ENCODE results near the gene ITGB7. TPM values are rescaled to one million over a fixed set of nuclear protein-coding genes. Genes with fewer than 3 reads are reported as not detected.

Gene ITGB7
- total RNA-seq, 1 donor from 2014 or later, result 1.4 TPM

- intact Hi-C loops (cut with DNase I), result no loop called here
- DNase-seq (ENCODE audit: low spot score), result no peak
Measured at GRCh38 chr12:53200458-53201176, 6.4 kb downstream of the ITGB7 start.

- DNase-seq (ENCODE audit: low spot score), result no peak
- intact Hi-C loops (cut with DNase I), result no loop called here
Measured at GRCh38 chr12:53200107-53200457, 7.0 kb downstream of the ITGB7 start.

GRCh38 chr12:53199700-53200099, 7.4 kb downstream of the ITGB7 start:
- no peak for DNase-seq (ENCODE audit: low spot score)
- intact Hi-C loops (cut with DNase I), result no loop called here

GRCh38 chr12:53198486-53199110, 8.5 kb downstream of the ITGB7 start:
- no peak for DNase-seq (ENCODE audit: low spot score)
- intact Hi-C loops (cut with DNase I), result no loop called here

GRCh38 chr12:53197011-53197640, 9.9 kb downstream of the ITGB7 start:
- no peak for DNase-seq (ENCODE audit: low spot score)
- intact Hi-C loops (cut with DNase I), result loop anchor here (2.0 kb wide), 2 partner anchors 36 to 130 kb away; no protein-coding TSS in a partner anchor

DNA sequence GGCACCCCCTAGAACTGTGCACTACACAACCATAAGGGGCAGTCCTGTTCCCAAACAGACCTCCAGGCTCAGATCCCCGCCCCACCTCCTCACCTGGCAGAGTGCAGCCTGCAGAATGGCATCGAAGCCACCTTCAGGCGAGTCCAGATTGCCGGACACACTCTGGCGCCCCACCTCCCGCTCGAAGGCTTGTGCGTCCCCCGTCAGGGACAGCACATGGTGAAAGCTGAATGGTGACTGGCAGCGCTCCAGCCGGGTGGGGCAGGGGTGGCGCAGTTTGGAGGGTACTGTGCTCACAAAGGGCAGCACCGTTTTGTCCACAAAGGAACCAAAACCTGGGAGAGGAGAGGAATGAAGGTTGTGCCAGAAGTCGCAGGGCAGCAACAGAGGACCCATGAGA, 10.6 kb downstream of the ITGB7 start:
- no peak for DNase-seq (ENCODE audit: low spot score)

DNA sequence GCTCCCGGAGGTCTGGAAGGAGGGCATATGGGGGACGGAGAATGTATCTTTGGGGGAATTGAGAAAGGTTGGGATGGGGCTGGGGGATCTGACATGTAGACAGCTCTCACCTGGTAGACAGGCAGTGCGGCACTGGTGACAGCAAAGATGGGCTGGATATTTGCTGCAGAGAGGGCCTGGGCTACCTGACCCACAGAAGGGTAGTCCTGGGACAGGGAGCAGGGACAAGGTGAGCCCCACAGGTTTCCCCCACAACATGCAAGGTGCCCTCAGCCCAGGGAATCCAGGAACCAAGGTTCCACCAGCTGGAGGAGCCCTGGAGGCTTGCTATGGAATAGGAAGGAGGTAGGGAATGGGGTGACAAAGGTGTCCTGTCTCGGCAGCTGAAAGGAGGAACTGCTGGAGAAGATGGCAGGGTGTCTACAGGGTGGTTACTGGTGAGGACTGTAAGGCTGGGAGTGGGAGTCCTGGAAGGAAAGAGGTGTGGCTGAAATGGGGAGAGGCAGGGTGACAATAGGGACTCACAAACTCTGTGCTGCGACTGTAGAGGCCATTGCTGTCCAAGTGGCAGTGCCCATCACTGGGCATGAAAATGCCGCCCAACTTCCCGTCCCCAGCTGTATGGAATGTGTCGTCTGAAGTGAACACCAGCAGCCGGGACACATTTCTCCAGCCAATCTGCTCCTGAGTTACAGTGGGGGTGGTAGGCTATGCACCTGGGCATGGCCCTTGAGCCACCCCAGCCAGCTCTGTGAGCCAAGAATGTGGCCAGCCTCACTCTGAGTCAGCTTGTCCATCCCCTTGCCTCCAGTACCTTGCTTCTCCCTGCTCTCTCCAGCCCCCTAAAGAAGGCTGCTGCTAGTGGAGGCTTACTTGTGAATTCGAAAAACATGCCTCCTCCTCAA, 11.3 kb downstream of the ITGB7 start:
- intact Hi-C loops (cut with DNase I), result loop anchor here (2.0 kb wide), 2 partner anchors 35 to 129 kb away; no protein-coding TSS in a partner anchor
- no peak for DNase-seq (ENCODE audit: low spot score)

More for the DNA sequence above, 10.6 kb downstream of the ITGB7 start:
- intact Hi-C loops (cut with DNase I), result loop anchor here (2.0 kb wide), 2 partner anchors 36 to 130 kb away; no protein-coding TSS in a partner anchor

DNA sequence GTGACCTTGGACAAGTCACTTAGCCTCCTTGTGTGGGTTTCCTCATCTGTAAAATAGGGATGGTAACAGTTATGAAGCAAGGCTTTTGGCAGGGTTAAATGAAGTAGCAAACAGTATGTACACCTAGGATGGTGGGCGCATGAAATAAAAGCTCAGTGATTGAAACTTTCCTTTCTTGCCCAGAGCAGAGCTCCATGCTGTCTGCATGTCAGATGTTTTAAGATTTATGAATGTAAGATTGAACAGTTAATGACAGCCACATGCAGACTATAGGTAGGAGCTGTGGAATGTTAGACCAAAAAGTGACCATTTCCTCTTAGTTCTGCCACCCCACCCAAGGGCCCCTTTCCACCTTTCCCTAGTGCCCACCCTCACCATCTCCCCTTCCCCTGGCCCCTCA, 12.1 kb downstream of the ITGB7 start:
- intact Hi-C loops (cut with DNase I), result no loop called here
- no peak for DNase-seq (ENCODE audit: low spot score)

GRCh38 chr12:53193985-53194716, 12.9 kb downstream of the ITGB7 start:
- no peak for DNase-seq (ENCODE audit: low spot score)
- intact Hi-C loops (cut with DNase I), result no loop called here

- no peak for DNase-seq (ENCODE audit: low spot score)
- intact Hi-C loops (cut with DNase I), result no loop called here
Measured at GRCh38 chr12:53193040-53193439, 14.0 kb downstream of the ITGB7 start.

GRCh38 chr12:53192531-53193021, 14.5 kb downstream of the ITGB7 start:
- DNase-seq (ENCODE audit: low spot score), result no peak
- intact Hi-C loops (cut with DNase I), result no loop called here

DNA sequence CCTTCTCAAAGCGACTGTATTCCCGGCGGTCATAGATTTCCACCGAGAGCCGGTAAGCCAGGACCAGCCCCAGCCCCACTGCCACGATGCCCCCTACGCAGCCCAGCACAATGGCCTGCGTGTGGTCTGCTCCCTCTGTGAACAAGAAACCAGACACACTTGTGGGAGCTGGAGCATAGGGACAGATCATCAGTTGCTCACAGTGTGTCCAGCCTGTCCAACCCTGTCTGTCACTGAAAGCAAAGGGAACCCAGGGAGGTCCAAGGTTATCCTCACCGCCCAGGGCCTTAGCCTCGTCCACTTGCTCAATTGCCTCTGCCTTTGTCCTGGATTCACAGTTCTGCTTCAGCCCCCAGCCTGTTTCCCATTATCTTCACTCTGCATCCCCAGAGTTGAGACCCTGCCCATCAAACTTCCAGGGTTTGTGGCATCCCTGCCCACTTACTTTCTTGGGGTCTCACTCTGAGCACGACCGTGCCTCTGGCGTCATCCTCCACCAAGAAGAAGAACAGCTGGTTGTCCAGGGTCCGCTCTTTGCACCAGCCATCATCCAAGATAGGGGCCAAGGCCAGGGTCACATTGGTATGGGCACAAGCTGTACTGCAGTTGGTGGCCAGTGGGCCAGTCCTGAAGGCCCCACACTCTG, 15.0 kb downstream of the ITGB7 start:
- no peak for DNase-seq (ENCODE audit: low spot score)
- intact Hi-C loops (cut with DNase I), result no loop called here

- DNase-seq (ENCODE audit: low spot score), result no peak
- intact Hi-C loops (cut with DNase I), result no loop called here
Measured at GRCh38 chr12:53191096-53191884, 15.8 kb downstream of the ITGB7 start.

DNA sequence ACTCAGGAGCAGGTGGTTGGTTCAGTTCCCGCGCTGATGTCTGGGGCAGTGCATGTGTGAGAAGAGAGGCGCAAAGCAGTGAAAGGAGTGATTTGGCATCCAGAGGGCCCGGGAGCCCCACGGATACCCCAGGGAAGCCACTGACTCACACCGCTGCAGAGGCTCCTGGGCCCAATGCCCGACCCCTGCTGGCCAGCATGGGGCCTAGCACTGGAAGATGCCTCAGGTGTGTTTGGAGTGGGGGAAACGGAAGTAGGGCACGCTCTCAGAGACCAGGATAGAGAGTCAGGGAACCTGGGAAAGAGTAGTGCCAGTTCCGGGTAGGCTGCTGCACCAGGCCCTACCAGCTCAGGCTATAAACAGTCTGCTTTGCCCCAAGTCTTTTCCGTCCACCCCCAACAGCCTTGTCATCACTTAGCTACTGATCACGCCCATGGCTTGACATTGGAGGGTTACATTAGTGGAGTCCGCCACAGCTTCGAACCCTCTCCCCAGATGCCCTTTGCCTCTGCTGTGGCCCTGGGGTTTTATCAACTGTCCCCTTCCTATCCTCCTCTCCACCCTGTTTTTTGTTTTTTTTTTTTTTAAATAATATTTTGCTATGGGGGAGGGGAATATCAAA, 16.8 kb downstream of the ITGB7 start:
- DNase-seq (ENCODE audit: low spot score), result no peak
- intact Hi-C loops (cut with DNase I), result no loop called here

DNA sequence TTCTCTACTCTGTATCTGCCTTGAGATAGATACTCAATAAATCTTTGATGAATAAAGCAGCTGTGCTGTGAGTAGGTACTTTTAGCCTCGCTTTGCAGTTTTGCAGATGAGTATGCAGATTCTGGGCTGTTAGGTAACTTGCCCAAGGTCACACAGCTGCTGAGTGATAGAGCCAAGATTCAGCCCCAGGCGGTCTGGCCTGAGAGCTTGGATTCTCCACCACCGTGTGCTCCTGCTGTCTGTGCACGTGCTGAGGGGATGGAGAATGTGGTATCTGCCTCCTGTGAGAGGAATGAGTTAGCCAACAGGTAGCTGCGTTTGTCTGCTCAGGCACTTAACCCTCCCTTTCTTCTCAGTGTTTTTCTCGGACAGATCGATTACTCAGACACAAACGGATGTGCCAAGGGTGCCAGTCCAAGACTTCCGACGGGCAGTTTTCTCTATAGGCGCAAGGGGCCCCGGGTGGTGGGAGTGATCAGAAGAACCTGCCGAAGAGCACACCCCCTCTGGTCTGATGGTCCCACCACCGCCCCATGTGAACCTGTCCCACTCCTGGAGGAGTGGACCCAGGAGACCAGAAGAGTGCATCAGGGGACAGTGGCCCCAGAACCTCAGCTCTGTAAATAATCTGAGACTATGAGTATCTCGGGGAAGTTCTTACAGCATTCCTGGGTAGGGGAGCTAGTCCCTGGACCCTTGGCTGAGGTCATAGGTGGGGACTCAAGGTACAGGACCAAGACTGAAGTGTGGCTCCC, 19.7 kb downstream of the ITGB7 start:
- intact Hi-C loops (cut with DNase I), result no loop called here
- peak; percentile 67 for DNase-seq (ENCODE audit: low spot score)

DNA sequence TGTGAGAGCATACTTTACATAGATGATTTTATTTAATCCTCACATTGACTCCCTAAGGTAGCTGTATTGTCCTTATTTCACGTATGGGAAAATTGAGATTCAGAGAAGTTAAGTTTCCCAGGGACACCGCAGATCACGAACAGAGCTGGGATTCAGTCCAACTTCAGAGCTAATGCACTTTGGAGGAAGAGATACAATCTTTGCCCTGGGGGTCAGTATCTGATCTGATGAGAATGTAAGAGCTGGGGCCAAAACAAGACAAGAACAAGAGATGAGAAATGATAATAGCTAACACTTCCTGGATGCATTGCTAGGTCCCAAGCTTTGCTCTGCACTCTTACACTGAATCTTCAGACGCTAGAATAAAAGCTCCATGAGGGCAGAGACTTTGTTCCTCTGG, 20.3 kb downstream of the ITGB7 start:
- no peak for DNase-seq (ENCODE audit: low spot score)
- intact Hi-C loops (cut with DNase I), result no loop called here
